Calu3 (cell line): ENCODE data around the gene CTTNBP2. TPM values are rescaled to one million over a fixed set of nuclear protein-coding genes. Genes with fewer than 3 reads are reported as not detected.

Source experiments
- BruUV-seq: library from RNA; stranded (reverse); fragments of 400-500 nt; replicated peaks from 2 replicates; lab custom pipeline; 2021; lab: Mats Ljungman, UMichigan
- CTCF ChIA-PET: fragments of 300-600 bp; sonication (Branson Sonifier 250); formaldehyde crosslinking; loops from one replicate; lab custom pipeline; 2022; ENCODE audit warnings: antibody characterized with exemption; lab: Charles Lee
- DNase-seq: peaks from one replicate; pipeline ENCODE4 v3.0.0; 2022
- H3K27ac Mint-ChIP-seq: one replicate; pipeline ENCODE4 v1.8.0; 2022; ENCODE audit warnings: mixed read lengths; ENCODE audit not compliant: unreplicated experiment
- H3K27me3 Mint-ChIP-seq: one replicate; pipeline ENCODE4 v1.8.0; 2022; ENCODE audit warnings: mixed read lengths; ENCODE audit not compliant: unreplicated experiment
- H3K36me3 Mint-ChIP-seq: one replicate; pipeline ENCODE4 v1.8.0; 2022; ENCODE audit warnings: mild to moderate bottlenecking, moderate library complexity, mixed read lengths; ENCODE audit not compliant: insufficient read depth, unreplicated experiment
- H3K4me1 Mint-ChIP-seq: one replicate; pipeline ENCODE4 v1.8.0; 2022; ENCODE audit warnings: mild to moderate bottlenecking, low read depth, mixed read lengths; ENCODE audit not compliant: unreplicated experiment
- H3K4me3 Mint-ChIP-seq: one replicate; pipeline ENCODE4 v1.8.0; 2022; ENCODE audit warnings: mild to moderate bottlenecking, low read depth, moderate library complexity, mixed read lengths; ENCODE audit not compliant: unreplicated experiment
- H3K9me3 Mint-ChIP-seq: one replicate; pipeline ENCODE4 v1.8.0; 2022; ENCODE audit warnings: low read depth, mixed read lengths; ENCODE audit not compliant: unreplicated experiment
- CTCF ChIP-seq: fragments of 200-600 bp; IDR thresholded peaks from one replicate; pipeline ENCODE4 v1.8.0; 2022; ENCODE audit warnings: antibody characterized with exemption; ENCODE audit not compliant: unreplicated experiment
- intact Hi-C: fragments of 100-400 bp; cut with micrococcal nuclease; formaldehyde crosslinking; loops from one replicate; pipeline ENCODE4 v1.10.0; 2022; ENCODE audit not compliant: unreplicated experiment
- total RNA-seq: library from RNA; stranded (reverse); gene quantifications from 2 replicates; pipeline ENCODE4 v1.2.3, GENCODE V29; 2022

The CTTNBP2 gene
- total RNA-seq, 1 experiment from 2014 or later, result 2.3 TPM

GRCh38 chr7:117772421-117772820 is 100.8 kb downstream of the CTTNBP2 start:
- no peak for DNase-seq
- H3K36me3 Mint-ChIP-seq, result no peaks in the 10 kb centered on the region
- TF ChIP-seq CTCF, result no peak
- CTCF ChIA-PET, result no interaction called here
- H3K4me1 Mint-ChIP-seq, result peaks cover 12% of the 10 kb centered on the region
- BruUV-seq, result no TSS peak
- no peaks in the 10 kb centered on the region for H3K27me3 Mint-ChIP-seq
- no peak overlapping the region for H3K27ac Mint-ChIP-seq
- no peak overlapping the region for H3K4me3 Mint-ChIP-seq
- intact Hi-C loops, result no loop called here
- H3K9me3 Mint-ChIP-seq, result no peaks in the 10 kb centered on the region

- Mint-ChIP-seq H3K36me3 (no peaks in the 10 kb centered on the region), H3K4me1 (peaks cover 10% of the 10 kb centered on the region), H3K27me3 (no peaks in the 10 kb centered on the region), H3K4me3 (no peak overlapping the region), H3K27ac (no peak overlapping the region), H3K9me3 (no peaks in the 10 kb centered on the region)
- TF ChIP-seq CTCF, result no peak
- intact Hi-C loops, result no loop called here
- DNase-seq, result no peak
- CTCF ChIA-PET, result no interaction called here
- BruUV-seq, result no TSS peak
Measured at GRCh38 chr7:117771756-117772155, 101.5 kb downstream of the CTTNBP2 start.

GRCh38 chr7:117769085-117769484 is 104.2 kb downstream of the CTTNBP2 start:
- no peak for DNase-seq
- no peak overlapping the region for H3K27ac Mint-ChIP-seq
- H3K27me3 Mint-ChIP-seq, result no peaks in the 10 kb centered on the region
- CTCF ChIA-PET, result no interaction called here
- no peak overlapping the region for H3K4me3 Mint-ChIP-seq
- H3K9me3 Mint-ChIP-seq, result peaks cover 2% of the 10 kb centered on the region
- intact Hi-C loops, result no loop called here
- no peak for TF ChIP-seq CTCF
- H3K4me1 Mint-ChIP-seq, result peaks cover 15% of the 10 kb centered on the region
- BruUV-seq, result no TSS peak
- no peaks in the 10 kb centered on the region for H3K36me3 Mint-ChIP-seq

GRCh38 chr7:117767951-117768350 is 105.3 kb downstream of the CTTNBP2 start:
- DNase-seq, result no peak
- H3K4me1 Mint-ChIP-seq, result peaks cover 22% of the 10 kb centered on the region
- H3K36me3 Mint-ChIP-seq, result no peaks in the 10 kb centered on the region
- BruUV-seq, result no TSS peak
- no peaks in the 10 kb centered on the region for H3K27me3 Mint-ChIP-seq
- intact Hi-C loops, result no loop called here
- no peak overlapping the region for H3K4me3 Mint-ChIP-seq
- H3K9me3 Mint-ChIP-seq, result peaks cover 6% of the 10 kb centered on the region
- CTCF ChIA-PET, result no interaction called here
- no peak overlapping the region for H3K27ac Mint-ChIP-seq
- TF ChIP-seq CTCF, result no peak
